Activated CD8-positive, alpha-beta memory T cell treated with anti-CD3 and anti-CD28 coated beads for 36 hours (primary cell): Measurements from ENCODE around the gene SORL1. TPM values are rescaled to one million over a fixed set of nuclear protein-coding genes. Genes with fewer than 3 reads are reported as not detected.
"Not testable (repeated sequence)": the region's sequence is repeated elsewhere in the genome, so short reads cannot be mapped to it uniquely, and the experiment has no call there.

Experiments used
- CTCF ChIA-PET: fragments of 350-600 bp; sonication (Branson Sonifier 250); formaldehyde crosslinking; loops from one replicate; lab custom pipeline; 2021; ENCODE audit warnings: antibody characterized with exemption; lab: Charles Lee
- POLR2A ChIA-PET: fragments of 350-600 bp; sonication (Branson Sonifier 250); formaldehyde crosslinking; loops from one replicate; lab custom pipeline; 2021; ENCODE audit warnings: antibody characterized with exemption; lab: Charles Lee
- total RNA-seq, 2 experiments: library from RNA; stranded (reverse); gene quantifications; one replicate each; pipeline ENCODE4 v1.2.3, GENCODE V29; 2021

The SORL1 gene, protein sequence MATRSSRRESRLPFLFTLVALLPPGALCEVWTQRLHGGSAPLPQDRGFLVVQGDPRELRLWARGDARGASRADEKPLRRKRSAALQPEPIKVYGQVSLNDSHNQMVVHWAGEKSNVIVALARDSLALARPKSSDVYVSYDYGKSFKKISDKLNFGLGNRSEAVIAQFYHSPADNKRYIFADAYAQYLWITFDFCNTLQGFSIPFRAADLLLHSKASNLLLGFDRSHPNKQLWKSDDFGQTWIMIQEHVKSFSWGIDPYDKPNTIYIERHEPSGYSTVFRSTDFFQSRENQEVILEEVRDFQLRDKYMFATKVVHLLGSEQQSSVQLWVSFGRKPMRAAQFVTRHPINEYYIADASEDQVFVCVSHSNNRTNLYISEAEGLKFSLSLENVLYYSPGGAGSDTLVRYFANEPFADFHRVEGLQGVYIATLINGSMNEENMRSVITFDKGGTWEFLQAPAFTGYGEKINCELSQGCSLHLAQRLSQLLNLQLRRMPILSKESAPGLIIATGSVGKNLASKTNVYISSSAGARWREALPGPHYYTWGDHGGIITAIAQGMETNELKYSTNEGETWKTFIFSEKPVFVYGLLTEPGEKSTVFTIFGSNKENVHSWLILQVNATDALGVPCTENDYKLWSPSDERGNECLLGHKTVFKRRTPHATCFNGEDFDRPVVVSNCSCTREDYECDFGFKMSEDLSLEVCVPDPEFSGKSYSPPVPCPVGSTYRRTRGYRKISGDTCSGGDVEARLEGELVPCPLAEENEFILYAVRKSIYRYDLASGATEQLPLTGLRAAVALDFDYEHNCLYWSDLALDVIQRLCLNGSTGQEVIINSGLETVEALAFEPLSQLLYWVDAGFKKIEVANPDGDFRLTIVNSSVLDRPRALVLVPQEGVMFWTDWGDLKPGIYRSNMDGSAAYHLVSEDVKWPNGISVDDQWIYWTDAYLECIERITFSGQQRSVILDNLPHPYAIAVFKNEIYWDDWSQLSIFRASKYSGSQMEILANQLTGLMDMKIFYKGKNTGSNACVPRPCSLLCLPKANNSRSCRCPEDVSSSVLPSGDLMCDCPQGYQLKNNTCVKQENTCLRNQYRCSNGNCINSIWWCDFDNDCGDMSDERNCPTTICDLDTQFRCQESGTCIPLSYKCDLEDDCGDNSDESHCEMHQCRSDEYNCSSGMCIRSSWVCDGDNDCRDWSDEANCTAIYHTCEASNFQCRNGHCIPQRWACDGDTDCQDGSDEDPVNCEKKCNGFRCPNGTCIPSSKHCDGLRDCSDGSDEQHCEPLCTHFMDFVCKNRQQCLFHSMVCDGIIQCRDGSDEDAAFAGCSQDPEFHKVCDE (N-terminal part only)
- total RNA-seq, result 10 to 100 TPM; 21.8 to 22.0 TPM

- ChIA-PET CTCF (interaction anchor here (0.6 to 1.8 kb wide), 6 partner anchors 11 to 33 kb away, joined by 3 to 7 read pairs (median 3); no protein-coding TSS in a partner anchor), POLR2A (interaction anchor here (1.0 to 1.2 kb wide), 4 partner anchors 10 to 13 kb away, joined by 3 to 5 read pairs (median 4); no protein-coding TSS in a partner anchor)
Observed at GRCh38 chr11:121451986-121452608, at the start of gene SORL1. Gene SORL1 (plus strand): TSS chr11:121452314. CDS start chr11:121452332, 18 bp downstream.

DNA sequence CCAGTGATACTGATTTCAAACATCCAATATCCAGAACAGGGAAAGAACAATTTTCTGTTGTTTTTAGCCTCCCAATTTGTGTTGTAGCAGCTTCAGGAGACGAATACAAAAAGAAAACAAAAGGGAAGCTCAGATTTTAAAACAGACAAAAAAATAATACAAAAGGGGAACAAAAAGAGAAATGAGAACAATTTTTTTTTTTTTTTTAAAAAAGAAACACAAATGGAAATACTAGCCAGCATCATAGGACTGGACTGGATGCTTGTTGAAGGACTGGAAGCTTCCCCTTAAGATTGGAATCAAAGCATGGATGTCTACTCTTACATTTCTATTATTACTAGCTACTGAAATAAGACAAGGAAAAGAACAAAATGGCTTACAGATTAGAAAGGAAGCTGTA is 46.5 kb upstream of the SORL1 start:
- ChIA-PET POLR2A (no interaction called here), CTCF (no interaction called here)

GRCh38 chr11:121406291-121406690 is 45.8 kb upstream of the SORL1 start:
- CTCF ChIA-PET, result no interaction called here
- POLR2A ChIA-PET, result interaction anchor here (0.6 kb wide), 1 partner anchor 62 kb away, joined by 3 read pairs; no protein-coding TSS in a partner anchor

- ChIA-PET POLR2A (no interaction called here), CTCF (no interaction called here)
Observed at GRCh38 chr11:121408830-121409229, 43.3 kb upstream of the SORL1 start.

DNA sequence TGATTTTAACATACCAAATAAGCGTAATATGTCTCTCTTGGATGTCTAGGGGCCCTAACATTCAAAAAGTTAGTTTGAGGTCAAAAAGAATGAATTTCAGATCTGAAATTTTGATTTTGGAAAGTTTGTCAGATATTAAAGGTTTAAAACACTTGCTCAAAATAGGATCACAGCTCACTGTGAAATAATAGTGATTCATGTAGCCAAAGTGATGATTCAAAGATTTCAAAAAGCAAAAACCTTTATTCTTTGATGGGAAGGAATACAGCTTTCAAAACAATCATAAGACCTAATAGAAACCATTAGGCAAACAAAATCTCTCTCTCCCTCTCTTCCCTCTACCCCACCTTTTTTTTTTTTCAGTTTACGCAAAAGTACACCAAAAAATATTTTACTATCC is 42.1 kb upstream of the SORL1 start:
- POLR2A ChIA-PET, result not testable (repeated sequence)
- CTCF ChIA-PET, result interaction anchor here (0.7 kb wide), 1 partner anchor 13 kb away, joined by 3 read pairs; no protein-coding TSS in a partner anchor

- POLR2A ChIA-PET, result not testable (repeated sequence)
- CTCF ChIA-PET, result interaction anchor here (0.6 kb wide), 1 partner anchor 197 kb away, joined by 3 read pairs; no protein-coding TSS in a partner anchor
Observed at GRCh38 chr11:121411330-121411729, 40.8 kb upstream of the SORL1 start.

DNA sequence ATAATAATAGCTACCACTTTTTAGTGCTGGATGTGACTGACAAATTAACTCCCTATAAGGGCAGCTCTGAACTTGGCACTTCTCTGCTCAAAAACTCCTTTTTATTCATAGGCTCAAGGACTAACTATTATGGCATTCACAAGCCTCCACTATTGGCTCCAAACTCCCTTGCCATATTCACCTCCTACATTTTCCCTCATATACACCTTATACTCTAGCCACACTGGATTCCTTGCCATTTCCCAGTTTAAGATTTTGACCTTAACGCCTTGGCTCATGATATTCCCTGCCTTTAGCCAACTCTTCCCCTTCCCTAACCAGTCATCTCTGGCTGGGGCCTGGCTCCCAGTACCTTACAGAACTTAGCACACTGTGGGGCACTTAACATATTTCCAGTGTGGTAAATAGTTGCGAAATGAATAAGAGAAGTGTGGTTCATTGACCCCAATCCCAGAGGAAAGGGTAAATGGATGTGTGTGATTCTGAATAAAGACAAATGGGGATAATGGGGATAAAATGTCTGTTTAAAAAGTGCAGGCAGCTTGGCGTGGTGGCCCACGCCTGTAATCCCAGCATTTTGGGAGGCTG is 40.0 kb upstream of the SORL1 start:
- CTCF ChIA-PET, result no interaction called here
- POLR2A ChIA-PET, result no interaction called here

DNA sequence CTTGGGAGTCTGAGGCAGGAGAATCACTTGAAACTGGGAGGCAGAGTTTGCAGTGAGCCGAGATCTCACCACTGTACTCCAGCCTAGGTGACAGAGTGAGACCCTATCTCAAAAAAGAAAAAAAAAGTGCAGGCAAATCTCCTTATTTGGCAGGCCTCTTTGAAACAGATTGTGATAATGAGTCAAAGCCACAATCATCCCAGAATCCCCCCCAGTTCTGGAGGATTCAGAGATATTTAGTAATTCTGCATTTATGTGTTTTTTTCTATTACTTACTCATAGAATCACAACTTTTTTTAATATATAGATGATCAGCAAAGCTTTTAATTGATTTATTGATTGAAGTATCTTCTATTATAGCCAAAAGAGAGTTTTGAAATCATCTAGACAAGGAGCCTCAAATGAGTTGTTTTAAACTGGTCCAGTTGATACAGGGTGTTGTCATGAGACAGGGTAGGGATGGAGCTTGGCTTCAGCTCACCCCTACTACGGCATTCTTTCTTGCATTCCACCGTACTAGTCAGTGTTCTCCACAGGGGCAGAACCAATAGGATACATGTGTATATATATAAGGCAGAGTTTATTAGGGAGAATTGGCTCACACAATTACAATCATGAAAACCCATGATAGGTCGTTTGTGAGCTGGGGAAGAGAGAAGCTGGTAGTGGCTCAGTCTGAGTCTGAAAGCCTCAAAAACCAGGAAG is 39.3 kb upstream of the SORL1 start:
- POLR2A ChIA-PET, result no interaction called here
- CTCF ChIA-PET, result no interaction called here

DNA sequence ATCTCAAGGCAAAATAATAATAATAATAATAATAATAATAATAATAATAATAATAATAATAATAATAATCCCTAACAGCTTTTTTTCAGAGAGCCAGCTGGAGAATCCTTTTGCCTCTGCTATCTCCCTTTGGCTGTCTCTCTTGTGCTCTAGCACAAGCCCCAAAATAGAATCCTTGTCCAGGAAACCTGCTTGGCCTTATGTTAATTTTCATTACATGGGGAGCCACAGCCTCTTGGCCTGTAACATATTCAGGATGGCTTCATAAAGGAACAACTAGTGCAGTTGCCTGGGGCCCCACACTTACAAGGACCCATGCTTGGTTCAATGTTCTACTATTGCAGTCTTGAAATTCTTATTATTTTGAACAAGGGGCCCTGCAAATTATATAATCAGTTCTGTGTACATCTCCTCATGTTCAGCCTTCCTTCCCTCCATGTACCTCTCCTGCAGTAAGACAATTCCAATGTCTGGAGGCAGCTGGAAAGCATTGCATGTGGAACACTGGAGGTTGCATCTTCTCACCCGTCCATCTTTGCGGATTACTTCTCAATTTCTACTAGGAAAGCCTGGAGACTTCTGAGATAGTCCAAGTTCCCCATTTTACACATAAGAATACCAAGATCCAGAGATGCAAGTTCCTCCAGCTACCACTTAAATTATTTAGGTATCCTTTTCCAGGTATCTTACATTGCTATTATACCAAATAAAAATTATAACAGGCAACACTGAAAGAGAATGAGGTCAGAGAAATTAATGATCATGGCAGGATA is 37.8 kb upstream of the SORL1 start:
- CTCF ChIA-PET, result no interaction called here
- POLR2A ChIA-PET, result no interaction called here

DNA sequence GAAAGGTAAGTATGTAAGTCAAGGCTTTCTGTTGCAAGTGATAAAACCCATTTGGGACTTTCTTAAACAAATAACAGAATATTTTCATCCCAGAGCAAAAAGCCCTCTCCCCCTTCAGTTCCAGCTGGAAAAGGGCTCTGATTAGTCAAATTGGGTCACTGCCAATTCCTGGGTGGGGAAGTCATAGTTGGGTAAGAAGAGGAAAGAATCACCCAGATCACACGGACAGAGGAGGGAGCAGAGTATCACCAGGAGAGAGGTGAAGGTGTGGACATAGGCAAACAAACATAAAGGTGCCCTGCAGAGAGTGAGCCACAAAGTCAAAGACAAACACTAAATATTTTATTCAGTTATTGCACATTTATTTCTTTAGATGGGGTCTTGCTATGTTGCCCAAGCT is 36.3 kb upstream of the SORL1 start:
- CTCF ChIA-PET, result interaction anchor here (1.2 kb wide), 1 partner anchor 9 kb away, joined by 3 read pairs; no protein-coding TSS in a partner anchor
- POLR2A ChIA-PET, result no interaction called here

- ChIA-PET CTCF (interaction anchor here (0.8 kb wide), 1 partner anchor 161 kb away, joined by 4 read pairs; no protein-coding TSS in a partner anchor), POLR2A (no interaction called here)
Observed at GRCh38 chr11:121417055-121417551, 35.0 kb upstream of the SORL1 start.

DNA sequence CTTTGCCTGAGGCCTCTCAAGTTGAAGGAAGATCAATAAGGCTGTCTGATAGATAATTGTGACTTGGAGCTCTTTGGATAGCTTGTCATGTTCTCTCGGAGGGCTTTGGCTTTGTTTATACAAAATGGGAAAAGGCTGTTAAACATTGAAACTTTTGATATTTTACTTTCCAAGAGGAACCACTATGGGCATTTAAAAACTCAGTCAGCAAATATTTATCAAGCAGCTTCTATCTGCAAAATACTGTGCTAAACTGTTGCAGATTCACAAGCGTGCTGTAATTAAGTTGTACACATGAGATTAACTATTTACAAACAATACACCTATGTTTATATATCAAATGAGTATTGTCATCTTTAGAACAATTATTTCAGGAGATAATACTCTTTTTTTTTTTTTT is 34.5 kb upstream of the SORL1 start:
- CTCF ChIA-PET, result no interaction called here
- POLR2A ChIA-PET, result no interaction called here

GRCh38 chr11:121418625-121419114 is 33.4 kb upstream of the SORL1 start:
- POLR2A ChIA-PET, result no interaction called here
- CTCF ChIA-PET, result no interaction called here

DNA sequence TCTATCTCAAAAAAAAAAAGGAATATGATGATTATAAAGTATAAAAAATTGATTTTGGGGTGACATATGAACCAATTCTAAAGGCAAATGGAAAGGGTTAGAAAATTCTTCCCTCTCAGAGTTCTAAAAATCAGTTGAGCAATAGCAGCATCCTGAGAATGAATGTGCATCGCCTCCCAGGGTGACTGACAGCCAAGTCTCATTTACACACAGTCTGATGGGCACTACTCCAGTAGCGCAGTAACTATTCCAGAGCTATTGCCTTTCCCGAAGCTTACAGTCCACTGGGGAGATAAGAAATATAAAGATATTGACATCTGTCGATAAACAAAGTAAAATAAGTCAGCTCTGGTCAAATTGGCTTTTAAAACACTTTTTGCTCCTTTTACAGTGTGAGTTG is 32.3 kb upstream of the SORL1 start:
- POLR2A ChIA-PET, result interaction anchor here (0.6 to 0.7 kb wide), 2 partner anchors 49 to 1592 kb away, joined by 3 to 10 read pairs; no protein-coding TSS in a partner anchor
- CTCF ChIA-PET, result interaction anchor here (0.6 kb wide), 1 partner anchor 1827 kb away, joined by 4 read pairs; no protein-coding TSS in a partner anchor

DNA sequence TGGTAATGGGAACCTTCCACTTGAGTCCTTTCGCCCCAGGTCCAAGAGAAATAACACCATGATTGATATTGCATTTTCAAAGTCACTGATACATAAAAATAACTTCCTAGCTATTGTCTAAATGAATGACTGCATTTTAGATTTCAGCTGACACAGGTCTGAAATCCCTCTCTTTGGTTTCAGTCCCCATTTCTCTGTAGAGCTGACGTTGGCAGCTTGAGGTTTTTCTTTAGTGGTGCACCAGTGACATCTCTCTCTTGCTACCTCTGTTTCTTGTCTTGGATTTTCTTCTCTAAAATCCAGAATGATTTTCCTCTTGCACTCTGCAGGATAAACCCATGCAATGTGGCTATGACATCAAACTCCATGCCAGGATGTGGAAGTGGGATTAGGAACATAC is 31.7 kb upstream of the SORL1 start:
- POLR2A ChIA-PET, result interaction anchor here (0.6 to 0.7 kb wide), 2 partner anchors 48 to 1592 kb away, joined by 3 to 10 read pairs; no protein-coding TSS in a partner anchor
- CTCF ChIA-PET, result interaction anchor here (0.6 kb wide), 1 partner anchor 1826 kb away, joined by 4 read pairs; no protein-coding TSS in a partner anchor
